H54 (cell line): ENCODE measurements around the gene TMEM255B.
"Not testable (repeated sequence)": the region's sequence is repeated elsewhere in the genome, so short reads cannot be mapped to it uniquely, and the experiment has no call there.

ENCODE experiments used
- DNase-seq: peaks from one replicate; pipeline ENCODE4 v3.0.0; 2011; ENCODE audit warnings: low spot score, mixed read lengths; ENCODE audit not compliant: insufficient read length
- FAIRE-seq: peaks from 3 replicates; lab custom pipeline; 2011; peaks lifted over from hg19 to GRCh38; lab: Jason Lieb, UNC
- POLR2A ChIP-seq: IDR thresholded peaks from 2 replicates; pipeline ENCODE4 v1.6.1; 2011; ENCODE audit warnings: low read depth, mild to moderate bottlenecking, low read length

Gene TMEM255B

DNA sequence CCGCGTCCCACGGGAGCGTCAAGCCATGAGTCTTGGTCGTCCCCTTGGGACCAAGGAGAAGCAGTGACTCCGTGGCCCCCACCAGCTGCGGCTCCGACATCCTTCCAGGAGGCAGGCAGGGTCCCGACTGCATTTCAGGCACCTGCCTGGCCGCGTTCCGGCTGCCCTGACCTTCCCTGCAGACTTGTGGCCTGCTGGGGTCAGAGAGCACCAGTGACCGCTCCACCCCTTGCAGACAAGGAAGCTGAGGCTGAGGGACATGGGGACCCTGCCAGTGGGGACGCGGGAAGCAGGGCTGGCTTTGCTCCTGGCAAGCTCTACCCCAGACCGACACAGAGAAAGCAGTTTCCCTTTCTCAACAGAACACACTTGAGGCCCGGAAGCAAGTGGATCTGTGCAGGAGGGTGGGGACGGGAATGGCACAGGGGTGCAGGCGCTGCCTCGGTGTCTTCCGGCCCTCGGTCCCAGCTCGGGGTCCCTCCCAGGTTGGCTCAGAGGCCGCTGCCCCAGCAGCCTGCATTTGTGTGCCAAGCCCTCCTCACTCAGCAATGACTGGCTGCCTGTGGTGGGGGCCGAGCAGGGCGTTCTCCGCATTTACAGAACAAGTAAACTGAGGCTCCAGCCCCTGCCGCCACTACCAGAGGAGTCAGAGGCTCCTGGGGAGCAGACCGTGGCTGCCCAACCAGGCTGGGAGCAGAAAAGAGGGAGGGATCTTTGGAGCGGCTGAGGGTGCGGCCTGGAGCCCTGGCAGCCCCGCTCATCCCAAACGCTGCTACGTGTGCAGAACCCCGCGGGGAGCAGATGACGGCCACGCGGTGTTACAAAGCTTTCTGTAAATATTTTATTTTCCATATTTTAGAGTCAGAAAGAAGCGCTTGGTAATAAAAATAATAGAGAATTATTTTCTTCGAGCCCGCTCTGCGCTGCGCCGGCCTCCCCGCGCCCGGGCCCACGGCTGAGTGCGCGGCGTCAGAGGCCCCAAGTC lies 61.0 kb downstream of the TMEM255B start:
- no peak for TF ChIP-seq POLR2A
- FAIRE-seq (no peak), DNase-seq (no peak)

DNA sequence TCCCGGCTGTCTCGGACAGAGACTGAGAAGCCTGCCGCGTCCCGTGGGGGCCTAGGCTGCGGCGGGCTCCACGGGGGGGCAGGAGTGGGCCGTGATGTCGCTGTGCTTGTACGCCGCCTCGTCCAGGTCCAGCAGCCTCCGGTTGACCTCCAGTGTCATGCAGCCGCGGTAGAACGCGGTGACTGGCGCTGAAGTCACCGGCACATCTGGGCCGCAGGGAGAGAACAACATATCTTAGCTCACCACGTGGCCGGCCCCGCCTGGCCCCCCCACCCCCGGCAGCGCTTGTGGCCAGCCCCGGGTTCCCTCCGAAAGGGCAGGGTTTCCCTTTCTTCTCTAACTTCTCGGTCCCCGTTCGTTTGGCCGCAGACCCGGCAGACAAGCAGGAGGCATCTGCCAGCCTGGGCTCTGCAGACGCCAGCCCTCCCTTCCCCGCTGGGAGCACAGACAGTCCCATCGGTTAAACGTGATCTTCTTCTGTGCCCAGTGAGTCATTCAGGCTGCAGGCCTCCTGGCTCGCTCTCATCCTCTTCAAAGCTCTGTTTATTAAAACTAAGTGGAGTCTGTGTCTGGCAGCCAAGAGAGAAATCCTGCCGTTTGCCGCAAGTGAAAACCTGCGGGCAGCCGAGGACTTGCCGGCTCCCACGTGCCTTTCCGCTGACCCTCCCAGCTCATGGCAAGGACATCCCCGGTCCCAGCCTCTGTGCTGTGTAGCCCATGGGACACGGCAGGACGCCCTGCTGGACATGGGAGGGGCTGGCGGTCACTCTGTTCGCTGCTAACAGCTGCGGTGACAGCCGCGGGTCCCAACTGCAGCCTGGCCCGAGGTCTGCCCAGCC lies 62.0 kb downstream of the TMEM255B start:
- 0 out of 2 replicates have a peak, but pooled peaks have one; percentile 19 for TF ChIP-seq POLR2A
- peak; percentile 100 for DNase-seq

DNA sequence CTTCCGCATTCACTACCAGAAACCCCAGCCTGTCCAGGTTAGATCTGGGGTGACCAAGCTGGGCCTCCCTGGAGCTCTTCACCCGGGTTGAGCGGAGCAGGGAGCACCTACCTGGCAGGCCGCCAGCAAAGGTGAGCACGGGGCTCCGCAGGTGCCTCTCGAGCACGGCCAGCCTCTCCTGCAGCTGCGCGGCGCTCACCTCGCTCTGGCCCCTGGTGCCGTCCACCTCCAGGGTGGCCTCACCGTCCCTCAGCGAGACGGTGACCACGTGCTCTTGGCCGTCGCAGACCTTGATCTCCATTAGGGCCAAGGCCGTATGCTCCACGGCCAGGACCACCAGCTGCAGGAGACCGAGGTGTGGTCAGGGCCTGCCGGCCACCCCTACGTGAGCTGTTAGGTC lies 62.8 kb downstream of the TMEM255B start:
- TF ChIP-seq POLR2A, result no peak
- DNase-seq (no peak), FAIRE-seq (no peak)

More for the DNA sequence above, 62.0 kb downstream of the TMEM255B start:
- FAIRE-seq, result peak; percentile 93

DNA sequence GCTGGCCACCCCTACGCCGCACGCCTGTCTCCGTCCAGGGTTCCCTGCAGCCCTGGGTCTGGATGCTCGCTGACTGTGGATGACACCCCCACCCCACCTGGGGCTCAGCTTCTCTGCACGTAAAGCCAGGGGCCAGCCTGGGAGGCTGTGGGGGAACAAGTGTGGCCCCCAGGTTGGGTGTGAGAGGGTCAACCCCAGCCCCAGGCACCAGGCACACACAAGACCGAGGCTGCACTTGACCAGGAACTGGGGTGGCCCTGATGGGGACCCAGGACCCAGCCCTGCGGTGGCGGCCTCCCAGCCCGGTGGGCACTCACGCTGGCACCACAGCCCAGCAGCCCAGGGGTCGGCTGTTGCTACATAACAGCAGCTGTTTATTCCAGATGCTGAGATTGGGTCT lies 63.2 kb downstream of the TMEM255B start:
- FAIRE-seq (no peak), DNase-seq (no peak)
- no peak for TF ChIP-seq POLR2A

DNA sequence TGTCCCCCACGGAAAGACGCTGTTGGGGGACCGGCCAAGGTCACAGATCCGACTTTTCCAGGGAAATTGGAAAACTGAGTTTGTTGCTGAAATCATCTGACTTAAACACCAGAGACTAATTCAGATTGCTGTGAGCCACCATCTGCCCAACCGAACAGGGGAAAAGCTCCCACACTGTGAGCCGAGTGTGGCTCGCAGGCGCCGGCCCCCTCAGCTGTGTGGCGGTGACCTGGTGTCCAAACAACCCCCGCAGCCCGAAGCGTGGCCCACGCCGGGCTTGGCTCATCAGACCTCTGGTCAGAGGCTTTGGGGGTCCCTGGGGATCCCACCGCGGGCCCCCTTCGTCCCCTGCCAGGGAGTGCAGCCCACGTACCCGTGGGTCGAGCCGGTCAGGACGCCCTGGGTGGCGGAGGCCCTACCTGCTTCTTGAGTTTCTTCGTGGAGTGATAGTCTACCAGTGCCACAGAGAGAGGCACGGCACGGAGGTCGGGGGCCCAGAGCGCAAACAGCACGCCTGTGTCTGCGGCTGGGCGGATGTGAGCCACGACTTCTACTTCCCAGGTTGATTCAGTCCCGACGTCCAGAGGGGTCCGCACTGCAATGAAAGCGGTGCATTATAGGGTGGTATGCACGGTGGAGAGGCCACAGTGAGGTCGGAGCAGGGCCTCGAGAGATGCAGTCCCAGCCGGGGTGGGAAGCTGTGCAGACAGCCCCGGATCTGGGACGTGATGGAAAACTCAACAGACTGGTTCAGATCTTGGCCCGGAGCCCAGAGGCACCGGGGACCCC lies 64.1 kb downstream of the TMEM255B start:
- DNase-seq (no peak), FAIRE-seq (no peak)
- TF ChIP-seq POLR2A, result no peak

DNA sequence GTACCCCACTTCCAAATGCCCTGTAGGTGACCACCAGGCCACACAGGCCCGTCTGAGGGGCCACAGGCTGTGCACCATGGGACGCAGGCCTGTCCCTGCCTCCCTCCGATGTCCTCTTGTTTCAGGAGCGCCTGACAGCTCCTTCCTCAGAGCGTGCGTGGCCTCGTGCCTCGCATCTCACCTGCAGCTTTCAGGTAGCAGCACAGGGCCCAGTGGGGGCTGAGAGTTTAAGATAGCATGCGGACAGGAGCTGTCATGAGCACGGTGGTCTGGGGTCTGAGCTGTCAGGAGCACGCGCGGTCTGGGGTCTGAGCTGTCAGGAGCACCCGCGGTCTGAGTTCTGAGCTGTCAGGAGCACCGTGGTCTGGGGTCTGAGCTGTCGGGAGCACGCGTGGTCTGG lies 64.7 kb downstream of the TMEM255B start:
- FAIRE-seq (no peak), DNase-seq (no peak)
- TF ChIP-seq POLR2A, result no peak

DNA sequence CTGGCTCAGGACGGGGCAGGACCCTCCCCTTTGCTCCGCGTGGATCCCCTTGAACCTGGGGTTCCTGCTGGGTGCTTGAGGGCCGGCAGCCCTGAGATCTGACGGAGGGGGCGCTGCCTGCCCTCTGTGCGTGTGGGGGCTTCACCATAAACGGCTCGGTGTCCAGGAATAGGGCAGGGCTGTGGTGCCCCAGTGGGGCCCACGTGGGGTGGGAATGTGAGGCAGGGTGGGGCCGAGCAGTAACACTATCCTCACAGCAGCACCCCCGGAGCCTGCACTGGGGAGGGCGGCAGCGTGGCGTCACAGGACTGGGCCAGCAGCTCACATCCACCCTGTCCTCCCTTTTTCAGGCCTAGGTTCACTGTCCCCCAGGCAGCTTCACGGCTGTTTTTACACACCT lies 66.8 kb downstream of the TMEM255B start:
- no peak for TF ChIP-seq POLR2A
- FAIRE-seq (no peak), DNase-seq (no peak)

DNA sequence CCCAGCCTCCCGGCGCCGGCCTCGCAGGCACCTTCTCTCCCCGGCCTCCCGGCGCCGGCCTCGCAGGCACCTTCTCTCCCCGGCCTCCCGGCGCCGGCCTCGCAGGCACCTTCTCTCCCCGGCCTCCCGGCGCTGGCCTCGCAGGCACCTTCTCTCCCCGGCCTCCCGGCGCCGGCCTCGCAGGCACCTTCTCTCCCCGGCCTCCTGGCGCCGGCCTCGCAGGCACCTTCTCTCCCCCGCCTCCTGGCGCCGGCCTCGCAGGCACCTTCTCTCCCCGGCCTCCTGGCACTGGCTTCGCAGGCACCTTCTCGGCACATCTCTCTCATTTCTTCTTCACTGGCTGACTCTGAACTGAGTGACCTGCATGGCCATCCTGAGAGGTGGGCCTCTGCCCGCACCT lies 67.4 kb downstream of the TMEM255B start:
- not testable (repeated sequence) for DNase-seq, FAIRE-seq

DNA sequence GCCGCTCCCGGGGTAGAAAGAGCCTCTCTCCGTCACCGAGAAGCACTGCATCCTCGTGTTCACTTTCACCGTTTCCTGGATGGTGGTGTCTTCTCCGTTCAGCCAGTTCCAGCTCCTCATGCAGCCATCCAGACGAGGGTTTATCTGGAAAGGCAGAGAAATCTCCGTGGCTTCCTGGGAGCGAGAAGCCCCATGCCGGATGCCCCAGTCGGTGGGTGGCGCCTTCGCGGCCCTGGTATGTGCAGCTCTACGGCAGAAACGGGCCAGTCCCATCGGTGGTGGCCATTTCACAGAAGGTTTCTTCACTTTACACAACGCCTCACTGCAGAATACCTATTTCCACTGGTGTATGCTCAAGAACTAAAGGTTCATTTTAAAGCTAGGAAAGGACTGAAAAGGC lies 68.0 kb downstream of the TMEM255B start:
- no peak for TF ChIP-seq POLR2A
- DNase-seq (no peak), FAIRE-seq (no peak)

DNA sequence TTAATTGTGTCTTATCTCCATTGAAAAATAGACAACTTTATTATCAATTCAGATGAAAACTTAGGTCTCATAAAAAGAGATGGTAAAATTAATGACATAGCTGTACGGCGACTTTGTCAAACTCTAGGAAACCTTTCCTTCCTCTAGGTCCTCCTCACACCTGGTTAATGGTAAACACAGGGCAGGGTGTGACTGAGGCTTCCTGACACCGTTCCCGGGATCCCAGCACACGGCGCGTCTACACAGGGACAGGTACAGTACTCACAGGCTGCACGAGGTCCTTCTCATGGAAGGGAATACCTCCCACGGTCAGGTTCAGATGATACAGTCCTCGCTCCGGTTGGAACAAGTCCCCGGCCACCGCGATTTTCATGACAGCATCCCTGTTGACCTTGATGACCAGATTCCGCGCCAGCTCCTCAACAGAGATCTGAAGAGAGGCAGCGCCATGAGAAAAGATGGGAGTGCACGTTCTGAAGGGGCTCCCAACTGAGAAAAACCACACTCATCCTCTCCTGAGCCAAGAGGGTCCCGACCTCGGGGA lies 69.3 kb downstream of the TMEM255B start:
- DNase-seq (no peak), FAIRE-seq (no peak)
- TF ChIP-seq POLR2A, result no peak

DNA sequence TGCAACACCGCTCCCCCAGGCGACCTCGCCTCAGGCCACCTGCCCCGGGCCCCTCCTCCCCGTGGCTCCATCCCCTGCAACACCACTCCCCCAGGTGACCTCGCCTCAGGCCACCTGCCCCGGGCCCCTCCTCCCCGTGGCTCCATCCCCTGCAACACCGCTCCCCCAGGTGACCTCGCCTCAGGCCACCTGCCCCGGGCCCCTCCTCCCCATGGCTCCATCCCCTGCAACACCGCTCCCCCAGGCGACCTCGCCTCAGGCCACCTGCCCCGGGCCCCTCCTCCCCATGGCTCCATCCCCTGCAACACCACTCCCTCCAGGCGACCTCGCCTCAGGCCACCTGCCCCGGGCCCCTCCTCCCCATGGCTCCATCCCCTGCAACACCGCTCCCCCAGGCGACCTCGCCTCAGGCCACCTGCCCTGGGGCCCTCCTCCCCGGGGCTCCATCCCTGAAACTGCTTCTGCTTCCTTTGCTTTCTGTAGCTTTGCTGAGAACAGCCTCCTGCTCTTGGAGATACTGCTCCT lies 71.5 kb downstream of the TMEM255B start:
- DNase-seq, FAIRE-seq: not testable (repeated sequence)

DNA sequence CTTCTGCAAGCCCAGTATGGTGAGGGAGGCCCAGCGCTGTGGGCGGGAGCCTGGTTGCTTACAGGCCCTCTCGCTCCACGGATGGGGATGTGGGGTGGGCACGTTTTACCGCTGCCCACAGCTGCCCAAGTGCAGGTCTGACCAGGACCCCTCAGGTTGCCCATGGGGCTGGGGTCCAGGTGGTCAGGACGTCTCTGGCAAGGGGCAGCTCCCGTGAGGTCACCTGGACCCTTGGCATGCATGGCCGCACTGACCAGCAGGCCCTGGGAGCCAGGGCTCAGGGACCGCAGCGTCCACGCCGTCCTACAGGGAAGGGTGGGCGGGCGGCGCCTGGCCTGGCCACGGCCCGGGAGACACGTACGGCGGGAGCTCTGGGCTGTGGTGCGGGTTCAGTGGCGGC lies 72.0 kb downstream of the TMEM255B start:
- no peak for TF ChIP-seq POLR2A
- FAIRE-seq (no peak), DNase-seq (no peak)

DNA sequence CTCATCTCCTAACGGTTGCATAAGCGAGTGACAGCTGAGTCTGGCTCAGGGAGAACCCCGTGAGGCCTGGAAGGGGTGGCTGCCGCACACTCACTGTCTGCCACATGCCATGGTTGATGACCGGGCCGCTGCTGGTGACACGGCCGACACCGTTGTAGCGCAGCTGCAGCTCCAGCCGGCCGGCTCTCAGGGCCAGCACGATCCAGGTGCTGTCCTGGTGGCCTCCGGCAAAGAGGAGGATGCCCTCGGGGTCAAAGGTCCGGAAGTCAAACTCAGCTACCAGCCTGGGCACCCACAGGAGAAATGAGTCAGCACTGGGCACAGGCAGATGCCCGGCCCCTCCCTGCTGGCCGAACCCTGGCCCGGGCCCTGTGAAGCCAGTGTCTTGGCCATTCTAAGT lies 73.2 kb downstream of the TMEM255B start:
- FAIRE-seq, result peak; percentile 80
- peak; percentile 98 for DNase-seq
- TF ChIP-seq POLR2A, result no peak
